WTC11 (cell line): Measurements from ENCODE around the gene MBP. TPM values are rescaled to one million over a fixed set of nuclear protein-coding genes. Genes with fewer than 3 reads are reported as not detected.

Experiments used
- ATAC-seq: fragments of 200-7000 bp; cut with Tn5 transposase; 2 replicates; pipeline ENCODE4 v1.10.0; 2021; ENCODE audit warnings: mild to moderate bottlenecking, moderate library complexity
- CTCF ChIA-PET: fragments of 300-600 bp; sonication (Branson Sonifier 250); formaldehyde crosslinking; loops from one replicate; lab custom pipeline; 2021; ENCODE audit warnings: antibody characterized with exemption; lab: Charles Lee
- POLR2A ChIA-PET: fragments of 350-600 bp; sonication (Branson Sonifier 250); formaldehyde crosslinking; loops from one replicate; lab custom pipeline; 2021; ENCODE audit warnings: antibody characterized with exemption; lab: Charles Lee
- DNase-seq: peaks from one replicate; pipeline ENCODE4 v3.0.0; 2021; ENCODE audit warnings: low spot score
- H3K27ac Mint-ChIP-seq: 2 replicates; pipeline ENCODE4 v1.8.0; 2021; ENCODE audit warnings: mixed read lengths
- H3K27me3 Mint-ChIP-seq: 2 replicates; pipeline ENCODE4 v1.8.0; 2021; ENCODE audit warnings: low read depth, mild to moderate bottlenecking, moderate library complexity, mixed read lengths
- H3K36me3 Mint-ChIP-seq: 2 replicates; pipeline ENCODE4 v1.8.0; 2021; ENCODE audit warnings: mixed read lengths
- H3K4me1 Mint-ChIP-seq: 2 replicates; pipeline ENCODE4 v1.8.0; 2022; ENCODE audit warnings: mixed read lengths
- H3K4me3 Mint-ChIP-seq: 2 replicates; pipeline ENCODE4 v1.8.0; 2021; ENCODE audit warnings: mild to moderate bottlenecking, moderate library complexity, mixed read lengths
- H3K9me3 Mint-ChIP-seq: 2 replicates; pipeline ENCODE4 v1.8.0; 2021; ENCODE audit warnings: mixed read lengths
- ATF3 ChIP-seq: sonication (generic); formaldehyde crosslinking; conservative IDR thresholded peaks from 2 replicates; pipeline ENCODE4 v1.8.1; 2022; ENCODE audit warnings: mild to moderate bottlenecking, missing genetic modification reagents
- CBFB ChIP-seq: sonication (generic); formaldehyde crosslinking; IDR thresholded peaks from 2 replicates; pipeline ENCODE4 v1.8.1; 2022; ENCODE audit warnings: mild to moderate bottlenecking, low read depth, missing genetic modification reagents
- CDX4 ChIP-seq: fragments of 250-450 bp; sonication (Bioruptor Pico); IDR thresholded peaks from 2 replicates; pipeline ENCODE4 v1.9.0; 2021; ENCODE audit warnings: moderate library complexity, mild to moderate bottlenecking, inconsistent platforms, borderline replicate concordance
- CREB1 ChIP-seq: sonication (generic); formaldehyde crosslinking; IDR thresholded peaks from 2 replicates; pipeline ENCODE4 v1.8.0; 2023; ENCODE audit warnings: mild to moderate bottlenecking, missing genetic modification reagents
- ESRRA ChIP-seq: sonication (generic); formaldehyde crosslinking; IDR thresholded peaks from 2 replicates; pipeline ENCODE4 v1.8.1; 2022; ENCODE audit warnings: mild to moderate bottlenecking, missing genetic modification reagents, borderline replicate concordance
- ETV6 ChIP-seq: sonication (generic); formaldehyde crosslinking; IDR thresholded peaks from 2 replicates; pipeline ENCODE4 v1.8.1; 2022; ENCODE audit warnings: mild to moderate bottlenecking, missing genetic modification reagents
- IRF2 ChIP-seq: sonication (generic); formaldehyde crosslinking; IDR thresholded peaks from 2 replicates; pipeline ENCODE4 v1.8.0; 2022; ENCODE audit warnings: low read depth, missing genetic modification reagents, borderline replicate concordance
- JUN ChIP-seq: sonication (generic); formaldehyde crosslinking; IDR thresholded peaks from 2 replicates; pipeline ENCODE4 v1.8.0; 2023; ENCODE audit warnings: mild to moderate bottlenecking, missing genetic modification reagents
- NFE2L1 ChIP-seq: sonication (generic); formaldehyde crosslinking; IDR thresholded peaks from 2 replicates; pipeline ENCODE4 v1.8.1; 2023; ENCODE audit warnings: missing genetic modification reagents
- OVOL2 ChIP-seq: fragments of 250-450 bp; sonication (Bioruptor Pico); IDR thresholded peaks from 2 replicates; pipeline ENCODE4 v1.9.0; 2021; ENCODE audit warnings: mild to moderate bottlenecking, borderline replicate concordance
- RELA ChIP-seq: sonication (generic); formaldehyde crosslinking; IDR thresholded peaks from 2 replicates; pipeline ENCODE4 v1.8.1; 2022; ENCODE audit warnings: missing genetic modification reagents, mild to moderate bottlenecking, borderline replicate concordance
- TP53 ChIP-seq: sonication (generic); formaldehyde crosslinking; IDR thresholded peaks from 2 replicates; pipeline ENCODE4 v1.8.1; 2023; ENCODE audit warnings: mild to moderate bottlenecking, missing genetic modification reagents
- ZNF263 ChIP-seq: sonication (generic); formaldehyde crosslinking; IDR thresholded peaks from 2 replicates; pipeline ENCODE4 v1.8.1; 2022; ENCODE audit warnings: low read depth, mild to moderate bottlenecking, moderate library complexity, missing genetic modification reagents
- ZNF423 ChIP-seq: fragments of 250-450 bp; sonication (Bioruptor Pico); IDR thresholded peaks from 2 replicates; pipeline ENCODE4 v2.1.2; 2022; ENCODE audit warnings: mild to moderate bottlenecking, moderate library complexity
- ZNF512 ChIP-seq: sonication (generic); formaldehyde crosslinking; IDR thresholded peaks from 2 replicates; pipeline ENCODE4 v1.8.1; 2022; ENCODE audit warnings: missing genetic modification reagents, borderline replicate concordance
- total RNA-seq: library from RNA; stranded (reverse); gene quantifications from 3 replicates; pipeline ENCODE4 v1.2.3, GENCODE V29; 2021
- TF ChIP-seq, protein P1 (sequence below): fragments of 250-450 bp; sonication (Bioruptor Pico); IDR thresholded peaks from 2 replicates; pipeline ENCODE4 v2.1.2; 2022; ENCODE audit warnings: mild to moderate bottlenecking, moderate library complexity
- TF ChIP-seq, protein P2 (sequence below): sonication (generic); formaldehyde crosslinking; IDR thresholded peaks from 2 replicates; pipeline ENCODE4 v1.8.1; 2022; ENCODE audit warnings: mild to moderate bottlenecking, missing genetic modification reagents, moderate library complexity, borderline replicate concordance
- TF ChIP-seq, protein P3 (sequence below): sonication (generic); formaldehyde crosslinking; IDR thresholded peaks from 2 replicates; pipeline ENCODE4 v1.8.0; 2022; ENCODE audit warnings: mild to moderate bottlenecking, missing genetic modification reagents
- TF ChIP-seq, protein P4 (sequence below): sonication (generic); formaldehyde crosslinking; IDR thresholded peaks from 2 replicates; pipeline ENCODE4 v1.8.0; 2023; ENCODE audit warnings: missing genetic modification reagents, mild to moderate bottlenecking, borderline replicate concordance

Gene MBP
- total RNA-seq, 1 experiment from 2014 or later, result 19.6 TPM

DNA sequence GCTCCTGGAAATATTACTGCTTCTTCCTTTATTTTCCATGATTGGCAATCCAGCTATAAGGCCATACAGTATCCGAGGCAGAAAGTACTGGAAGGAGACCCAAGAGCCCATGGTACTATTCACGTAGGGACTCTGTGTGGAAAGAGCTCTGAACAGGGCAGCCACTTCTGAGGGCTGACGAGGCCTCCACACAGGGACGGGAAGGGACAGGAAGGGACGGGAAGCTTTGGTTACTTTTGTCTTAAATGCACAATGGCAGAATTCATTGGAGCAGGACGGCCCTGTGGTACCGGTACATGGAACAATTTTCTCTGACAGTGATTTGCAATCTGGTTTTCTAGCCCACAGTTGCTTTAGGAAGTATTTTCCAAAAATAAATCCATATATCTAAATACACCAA, 102.4 kb downstream of the MBP start:
- H3K27ac Mint-ChIP-seq, result no peak overlapping the region
- TF ChIP-seq, protein P1, sequence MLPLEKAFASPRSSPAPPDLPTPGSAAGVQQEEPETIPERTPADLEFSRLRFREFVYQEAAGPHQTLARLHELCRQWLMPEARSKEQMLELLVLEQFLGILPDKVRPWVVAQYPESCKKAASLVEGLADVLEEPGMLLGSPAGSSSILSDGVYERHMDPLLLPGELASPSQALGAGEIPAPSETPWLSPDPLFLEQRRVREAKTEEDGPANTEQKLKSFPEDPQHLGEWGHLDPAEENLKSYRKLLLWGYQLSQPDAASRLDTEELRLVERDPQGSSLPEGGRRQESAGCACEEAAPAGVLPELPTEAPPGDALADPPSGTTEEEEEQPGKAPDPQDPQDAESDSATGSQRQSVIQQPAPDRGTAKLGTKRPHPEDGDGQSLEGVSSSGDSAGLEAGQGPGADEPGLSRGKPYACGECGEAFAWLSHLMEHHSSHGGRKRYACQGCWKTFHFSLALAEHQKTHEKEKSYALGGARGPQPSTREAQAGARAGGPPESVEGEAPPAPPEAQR (CRISPR knock-in tag), result no peak
- TF ChIP-seq NFE2L1 (CRISPR knock-in tag) (no peak), CREB1 (CRISPR knock-in tag) (no peak), CDX4 (CRISPR knock-in tag) (no peak), ZNF512 (CRISPR knock-in tag) (no peak), ETV6 (CRISPR knock-in tag) (no peak), JUN (CRISPR knock-in tag) (no peak), OVOL2 (CRISPR knock-in tag) (no peak), RELA (CRISPR knock-in tag) (no peak), IRF2 (CRISPR knock-in tag) (no peak), TP53 (CRISPR knock-in tag) (no peak), ZNF263 (CRISPR knock-in tag) (no peak)
- TF ChIP-seq, protein P2, sequence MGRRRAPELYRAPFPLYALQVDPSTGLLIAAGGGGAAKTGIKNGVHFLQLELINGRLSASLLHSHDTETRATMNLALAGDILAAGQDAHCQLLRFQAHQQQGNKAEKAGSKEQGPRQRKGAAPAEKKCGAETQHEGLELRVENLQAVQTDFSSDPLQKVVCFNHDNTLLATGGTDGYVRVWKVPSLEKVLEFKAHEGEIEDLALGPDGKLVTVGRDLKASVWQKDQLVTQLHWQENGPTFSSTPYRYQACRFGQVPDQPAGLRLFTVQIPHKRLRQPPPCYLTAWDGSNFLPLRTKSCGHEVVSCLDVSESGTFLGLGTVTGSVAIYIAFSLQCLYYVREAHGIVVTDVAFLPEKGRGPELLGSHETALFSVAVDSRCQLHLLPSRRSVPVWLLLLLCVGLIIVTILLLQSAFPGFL, result no peak
- TF ChIP-seq, protein P3, sequence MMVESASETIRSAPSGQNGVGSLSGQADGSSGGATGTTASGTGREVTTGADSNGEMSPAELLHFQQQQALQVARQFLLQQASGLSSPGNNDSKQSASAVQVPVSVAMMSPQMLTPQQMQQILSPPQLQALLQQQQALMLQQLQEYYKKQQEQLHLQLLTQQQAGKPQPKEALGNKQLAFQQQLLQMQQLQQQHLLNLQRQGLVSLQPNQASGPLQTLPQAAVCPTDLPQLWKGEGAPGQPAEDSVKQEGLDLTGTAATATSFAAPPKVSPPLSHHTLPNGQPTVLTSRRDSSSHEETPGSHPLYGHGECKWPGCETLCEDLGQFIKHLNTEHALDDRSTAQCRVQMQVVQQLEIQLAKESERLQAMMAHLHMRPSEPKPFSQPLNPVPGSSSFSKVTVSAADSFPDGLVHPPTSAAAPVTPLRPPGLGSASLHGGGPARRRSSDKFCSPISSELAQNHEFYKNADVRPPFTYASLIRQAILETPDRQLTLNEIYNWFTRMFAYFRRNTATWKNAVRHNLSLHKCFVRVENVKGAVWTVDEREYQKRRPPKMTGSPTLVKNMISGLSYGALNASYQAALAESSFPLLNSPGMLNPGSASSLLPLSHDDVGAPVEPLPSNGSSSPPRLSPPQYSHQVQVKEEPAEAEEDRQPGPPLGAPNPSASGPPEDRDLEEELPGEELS, result no peak
- POLR2A ChIA-PET, result no interaction called here
- H3K27me3 Mint-ChIP-seq, result no peaks in the 10 kb centered on the region
- no peaks in the 10 kb centered on the region for H3K4me1 Mint-ChIP-seq
- H3K4me3 Mint-ChIP-seq, result no peak overlapping the region
- DNase-seq, result no peak
- CTCF ChIA-PET, result no interaction called here
- ATAC-seq, result no peak
- peaks cover 12% of the 10 kb centered on the region for H3K36me3 Mint-ChIP-seq
- H3K9me3 Mint-ChIP-seq, result peaks cover 15% of the 10 kb centered on the region

DNA sequence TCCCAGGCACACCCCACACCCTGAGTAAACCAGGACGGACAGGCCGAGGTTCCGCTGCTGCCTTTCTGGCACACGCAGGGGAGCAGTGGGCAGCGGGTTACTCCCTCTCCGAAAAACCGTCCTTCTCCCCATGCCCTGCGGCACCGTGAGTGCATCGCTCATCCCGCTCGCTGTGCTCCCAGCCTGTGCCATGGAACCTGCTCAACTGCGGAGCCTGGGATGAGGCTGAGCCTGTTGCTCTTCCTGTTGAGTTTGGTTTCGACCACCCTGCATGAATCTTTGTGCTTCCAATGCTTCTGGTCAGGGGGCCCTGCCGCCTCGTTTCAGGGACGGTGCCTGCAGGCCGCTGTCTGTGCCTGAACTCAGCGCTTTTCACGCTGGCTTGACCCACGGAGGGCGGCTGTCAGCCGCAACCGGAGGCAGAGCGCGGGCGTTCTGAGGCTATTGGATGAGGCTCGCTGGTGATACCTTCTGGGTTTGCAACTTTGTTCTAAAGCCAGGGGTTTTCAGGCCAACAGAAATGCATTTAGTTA, 106.7 kb downstream of the MBP start:
- no peak overlapping the region for H3K4me3 Mint-ChIP-seq
- ChIA-PET POLR2A (no interaction called here), CTCF (no interaction called here)
- TF ChIP-seq, protein P4, sequence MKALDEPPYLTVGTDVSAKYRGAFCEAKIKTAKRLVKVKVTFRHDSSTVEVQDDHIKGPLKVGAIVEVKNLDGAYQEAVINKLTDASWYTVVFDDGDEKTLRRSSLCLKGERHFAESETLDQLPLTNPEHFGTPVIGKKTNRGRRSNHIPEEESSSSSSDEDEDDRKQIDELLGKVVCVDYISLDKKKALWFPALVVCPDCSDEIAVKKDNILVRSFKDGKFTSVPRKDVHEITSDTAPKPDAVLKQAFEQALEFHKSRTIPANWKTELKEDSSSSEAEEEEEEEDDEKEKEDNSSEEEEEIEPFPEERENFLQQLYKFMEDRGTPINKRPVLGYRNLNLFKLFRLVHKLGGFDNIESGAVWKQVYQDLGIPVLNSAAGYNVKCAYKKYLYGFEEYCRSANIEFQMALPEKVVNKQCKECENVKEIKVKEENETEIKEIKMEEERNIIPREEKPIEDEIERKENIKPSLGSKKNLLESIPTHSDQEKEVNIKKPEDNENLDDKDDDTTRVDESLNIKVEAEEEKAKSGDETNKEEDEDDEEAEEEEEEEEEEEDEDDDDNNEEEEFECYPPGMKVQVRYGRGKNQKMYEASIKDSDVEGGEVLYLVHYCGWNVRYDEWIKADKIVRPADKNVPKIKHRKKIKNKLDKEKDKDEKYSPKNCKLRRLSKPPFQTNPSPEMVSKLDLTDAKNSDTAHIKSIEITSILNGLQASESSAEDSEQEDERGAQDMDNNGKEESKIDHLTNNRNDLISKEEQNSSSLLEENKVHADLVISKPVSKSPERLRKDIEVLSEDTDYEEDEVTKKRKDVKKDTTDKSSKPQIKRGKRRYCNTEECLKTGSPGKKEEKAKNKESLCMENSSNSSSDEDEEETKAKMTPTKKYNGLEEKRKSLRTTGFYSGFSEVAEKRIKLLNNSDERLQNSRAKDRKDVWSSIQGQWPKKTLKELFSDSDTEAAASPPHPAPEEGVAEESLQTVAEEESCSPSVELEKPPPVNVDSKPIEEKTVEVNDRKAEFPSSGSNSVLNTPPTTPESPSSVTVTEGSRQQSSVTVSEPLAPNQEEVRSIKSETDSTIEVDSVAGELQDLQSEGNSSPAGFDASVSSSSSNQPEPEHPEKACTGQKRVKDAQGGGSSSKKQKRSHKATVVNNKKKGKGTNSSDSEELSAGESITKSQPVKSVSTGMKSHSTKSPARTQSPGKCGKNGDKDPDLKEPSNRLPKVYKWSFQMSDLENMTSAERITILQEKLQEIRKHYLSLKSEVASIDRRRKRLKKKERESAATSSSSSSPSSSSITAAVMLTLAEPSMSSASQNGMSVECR (CRISPR knock-in tag), result no peak
- TF ChIP-seq ATF3 (CRISPR knock-in tag) (no peak), ESRRA (no peak), ZNF512 (CRISPR knock-in tag) (no peak), ZNF423 (CRISPR knock-in tag) (no peak), CBFB (CRISPR knock-in tag) (no peak)

More for the DNA sequence above, 106.7 kb downstream of the MBP start:
- Mint-ChIP-seq H3K9me3 (peaks cover 9% of the 10 kb centered on the region), H3K4me1 (peaks cover 9% of the 10 kb centered on the region), H3K36me3 (peaks cover 12% of the 10 kb centered on the region), H3K27ac (no peak overlapping the region), H3K27me3 (no peaks in the 10 kb centered on the region)
- ATAC-seq (no peak), DNase-seq (no peak)
